Gastroesophageal sphincter (tissue), 4 donors: ENCODE data around the gene MRPL44. TPM values are rescaled to one million over a fixed set of nuclear protein-coding genes. Genes with fewer than 3 reads are reported as not detected.

Experiments
- ATAC-seq: fragments of 150-250 bp; one replicate; pipeline ENCODE4 v1.9.1; 2016; ENCODE audit warnings: mild to moderate bottlenecking, moderate library complexity
- H3K27ac ChIP-seq, 4 donors: fragments of 200-600 bp; sonication (generic) in 3 of 4; 1 replicate in 3 of 4; 2 replicates in 1 of 4; pipeline ENCODE4 v1.5.1; 2016 to 2019
- H3K27me3 ChIP-seq: fragments of 200-600 bp; sonication (generic); one replicate; pipeline ENCODE4 v1.5.1; 2019
- H3K36me3 ChIP-seq, 2 donors: fragments of 200-600 bp; sonication (generic); one replicate each; pipeline ENCODE4 v1.5.1; 2019; ENCODE audit warnings: control low read depth in 1 of 2
- H3K4me1 ChIP-seq, 3 donors: fragments of 200-600 bp; sonication (generic); 1 replicate in 2 of 3; 2 replicates in 1 of 3; pipeline ENCODE4 v1.5.1; 2016 to 2019; ENCODE audit warnings: control low read depth in 2 of 3
- H3K4me3 ChIP-seq, 2 donors: fragments of 200-600 bp; sonication (generic); one replicate each; pipeline ENCODE4 v1.5.1; 2019; ENCODE audit warnings: mild to moderate bottlenecking in 1 of 2, moderate library complexity in 1 of 2
- H3K9me3 ChIP-seq, 3 donors: fragments of 200-600 bp; sonication (generic); one replicate each; pipeline ENCODE4 v1.5.1; 2017 to 2019; ENCODE audit warnings: control low read depth in 2 of 3
- EP300 ChIP-seq: sonication (generic); formaldehyde crosslinking; IDR thresholded peaks from one replicate; pipeline ENCODE4 v1.6.1; 2017; ENCODE audit warnings: antibody characterized with exemption, mild to moderate bottlenecking
- POLR2A ChIP-seq, 2 donors: fragments of 450-650 bp; IDR thresholded peaks; one replicate each; pipeline ENCODE4 v1.6.1; 2017; ENCODE audit warnings: antibody characterized with exemption in 2 of 2, mild to moderate bottlenecking in 2 of 2, moderate library complexity in 1 of 2
- POLR2AphosphoS5 ChIP-seq: sonication (generic); formaldehyde crosslinking; IDR thresholded peaks from one replicate; pipeline ENCODE4 v1.6.1; 2017; ENCODE audit warnings: antibody characterized with exemption
- WGBS, 2 donors: methylation state at CpG; one replicate each; pipeline ENCODE4 v1.1.5; 2018; ENCODE audit warnings: low coverage in 1 of 2; 5-methylcytosine and 5-hydroxymethylcytosine counted together
- total RNA-seq, 4 donors: library from RNA; depleted of rRNA; stranded (reverse); fragments of >200 nt; gene quantifications; one replicate each; pipeline ENCODE4 v1.1.0, GENCODE V29; 2016
- TF ChIP-seq, protein P1 (sequence below), 4 experiments: fragments of 200-600 bp in 2 of 4; fragments of 450-650 bp in 2 of 4; sonication (generic) in 1 of 4; IDR thresholded peaks; one replicate each; pipeline ENCODE4 v1.5.1; 2017 to 2019; ENCODE audit warnings: antibody characterized with exemption in 4 of 4, mild to moderate bottlenecking in 2 of 4, moderate library complexity in 2 of 4

The MRPL44 gene
- total RNA-seq, 4 donors from 2014 or later: 20.3 to 41.8 (median 23.5) TPM

- no peak for ATAC-seq
- TF ChIP-seq, protein P1, sequence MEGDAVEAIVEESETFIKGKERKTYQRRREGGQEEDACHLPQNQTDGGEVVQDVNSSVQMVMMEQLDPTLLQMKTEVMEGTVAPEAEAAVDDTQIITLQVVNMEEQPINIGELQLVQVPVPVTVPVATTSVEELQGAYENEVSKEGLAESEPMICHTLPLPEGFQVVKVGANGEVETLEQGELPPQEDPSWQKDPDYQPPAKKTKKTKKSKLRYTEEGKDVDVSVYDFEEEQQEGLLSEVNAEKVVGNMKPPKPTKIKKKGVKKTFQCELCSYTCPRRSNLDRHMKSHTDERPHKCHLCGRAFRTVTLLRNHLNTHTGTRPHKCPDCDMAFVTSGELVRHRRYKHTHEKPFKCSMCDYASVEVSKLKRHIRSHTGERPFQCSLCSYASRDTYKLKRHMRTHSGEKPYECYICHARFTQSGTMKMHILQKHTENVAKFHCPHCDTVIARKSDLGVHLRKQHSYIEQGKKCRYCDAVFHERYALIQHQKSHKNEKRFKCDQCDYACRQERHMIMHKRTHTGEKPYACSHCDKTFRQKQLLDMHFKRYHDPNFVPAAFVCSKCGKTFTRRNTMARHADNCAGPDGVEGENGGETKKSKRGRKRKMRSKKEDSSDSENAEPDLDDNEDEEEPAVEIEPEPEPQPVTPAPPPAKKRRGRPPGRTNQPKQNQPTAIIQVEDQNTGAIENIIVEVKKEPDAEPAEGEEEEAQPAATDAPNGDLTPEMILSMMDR (IDR thresholded peaks at IDR 0.05): no peak
- TF ChIP-seq EP300 (no peak), POLR2A (IDR thresholded peaks at IDR 0.05) (no peak), POLR2AphosphoS5 (no peak)
- H3K36me3 ChIP-seq: peaks cover 0 to 44% of the 10 kb centered on the region in 2 donors
- H3K27ac ChIP-seq: no peak overlapping the region
- WGBS, 2 donors: 91 to 93% methylated on average over 4 to 6 of the region's 8 CpGs
- H3K4me1 ChIP-seq: peaks cover 0 to 18% (median 0%) of the 10 kb centered on the region in 3 donors
- no peak overlapping the region for H3K4me3 ChIP-seq
- no peaks in the 10 kb centered on the region for H3K27me3 ChIP-seq
- no peaks in the 10 kb centered on the region for H3K9me3 ChIP-seq
These were observed 40.9 kb upstream of the MRPL44 start for GRCh38 chr2:223916181-223916920.

DNA sequence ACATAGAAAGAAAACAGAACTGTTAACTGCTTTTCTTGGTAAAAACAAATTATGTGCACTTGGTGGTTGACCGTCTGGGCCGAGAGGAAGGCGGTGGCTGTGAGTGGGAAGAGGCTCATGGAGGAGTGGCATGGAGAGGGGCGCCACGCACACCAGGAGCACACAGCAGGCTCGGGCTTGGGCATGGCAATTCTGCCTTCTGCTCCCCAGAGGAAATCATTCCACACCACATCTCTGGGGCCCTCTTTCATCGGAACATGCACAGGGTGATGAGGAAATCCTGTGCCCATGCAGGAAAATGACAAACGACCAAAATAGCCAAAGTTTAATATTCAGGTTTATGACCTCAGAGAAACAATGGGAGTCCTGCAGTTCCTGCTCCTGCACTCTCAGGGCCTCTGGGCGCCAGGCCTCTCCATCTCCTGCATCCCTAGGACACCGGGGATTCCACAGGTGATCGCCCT lies 38.6 kb upstream of the MRPL44 start:
- peaks cover 0 to 36% of the 10 kb centered on the region in 2 donors for H3K36me3 ChIP-seq
- H3K4me3 ChIP-seq: no peak overlapping the region
- TF ChIP-seq, protein P1 (IDR thresholded peaks at IDR 0.05): no peak
- TF ChIP-seq EP300 (no peak), POLR2A (IDR thresholded peaks at IDR 0.05) (no peak), POLR2AphosphoS5 (no peak)
- WGBS, 2 donors: 77 to 79% methylated on average over 4 to 8 of the region's 11 CpGs
- no peak for ATAC-seq
- no peak overlapping the region for H3K27ac ChIP-seq
- H3K4me1 ChIP-seq: peaks cover 0 to 28% (median 0%) of the 10 kb centered on the region in 3 donors
- H3K27me3 ChIP-seq: no peaks in the 10 kb centered on the region
- H3K9me3 ChIP-seq: no peaks in the 10 kb centered on the region

- Histone ChIP-seq H3K9me3 (no peaks in the 10 kb centered on the region), H3K27me3 (no peaks in the 10 kb centered on the region), H3K4me1 (peaks cover 0 to 23% (median 0%) of the 10 kb centered on the region in 3 donors), H3K4me3 (no peak overlapping the region), H3K27ac (no peak overlapping the region), H3K36me3 (peaks cover 0 to 26% of the 10 kb centered on the region in 2 donors)
- 87 to 100% methylated on average over 2 to 3 of the region's 4 CpGs for WGBS, 2 donors
- ATAC-seq: no peak
- TF ChIP-seq EP300: no peak
- TF ChIP-seq, protein P1 (IDR thresholded peaks at IDR 0.05): no peak
- TF ChIP-seq POLR2AphosphoS5: no peak
These were observed 37.2 kb upstream of the MRPL44 start for GRCh38 chr2:223920109-223920508.

DNA sequence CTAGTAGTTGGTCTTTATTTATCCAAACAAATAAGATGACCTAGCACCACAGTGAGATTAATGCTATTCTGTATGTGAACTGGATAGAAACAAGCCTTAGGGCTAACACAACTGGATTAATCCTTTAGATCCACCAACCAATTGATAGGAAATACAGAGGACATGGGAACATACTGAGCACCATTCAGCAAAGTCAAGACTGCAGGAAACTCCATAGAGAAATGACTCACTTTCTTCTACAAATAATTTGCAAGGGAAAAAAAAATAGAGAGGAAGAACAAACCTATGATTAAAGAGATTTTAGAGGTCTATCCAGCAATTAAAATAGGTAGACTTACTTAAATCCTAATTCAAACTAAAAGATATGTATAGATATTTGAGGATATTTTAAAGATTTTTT lies 36.1 kb upstream of the MRPL44 start:
- TF ChIP-seq, protein P1 (IDR thresholded peaks at IDR 0.05): no peak
- TF ChIP-seq EP300: no peak
- no peak for TF ChIP-seq POLR2A (IDR thresholded peaks at IDR 0.05)
- TF ChIP-seq POLR2AphosphoS5: no peak
- no peaks in the 10 kb centered on the region for H3K9me3 ChIP-seq
- H3K27ac ChIP-seq: no peak overlapping the region
- H3K36me3 ChIP-seq: peaks cover 0 to 17% of the 10 kb centered on the region in 2 donors
- no peaks in the 10 kb centered on the region for H3K27me3 ChIP-seq
- no peak overlapping the region for H3K4me3 ChIP-seq
- no peak for ATAC-seq
- H3K4me1 ChIP-seq: peaks cover 0 to 23% (median 0%) of the 10 kb centered on the region in 3 donors

- no peak for TF ChIP-seq EP300
- TF ChIP-seq POLR2AphosphoS5: no peak
- no peak for TF ChIP-seq POLR2A (IDR thresholded peaks at IDR 0.05)
- TF ChIP-seq, protein P1 (IDR thresholded peaks at IDR 0.05): no peak
- H3K27me3 ChIP-seq: no peaks in the 10 kb centered on the region
- peaks cover 0 to 5% of the 10 kb centered on the region in 2 donors for H3K36me3 ChIP-seq
- H3K4me1 ChIP-seq: peaks cover 0 to 23% (median 0%) of the 10 kb centered on the region in 3 donors
- no peak overlapping the region for H3K27ac ChIP-seq
- no peak overlapping the region for H3K4me3 ChIP-seq
- WGBS, 2 donors: 69 to 71% methylated on average over 2 to 3 of the region's 3 CpGs
- ATAC-seq: no peak
- H3K9me3 ChIP-seq: peaks cover 0 to 7% (median 0%) of the 10 kb centered on the region in 3 donors
These were observed 35.0 kb upstream of the MRPL44 start for GRCh38 chr2:223922308-223922707.
